ENCODE results near the gene SLC35G4.

DNA sequence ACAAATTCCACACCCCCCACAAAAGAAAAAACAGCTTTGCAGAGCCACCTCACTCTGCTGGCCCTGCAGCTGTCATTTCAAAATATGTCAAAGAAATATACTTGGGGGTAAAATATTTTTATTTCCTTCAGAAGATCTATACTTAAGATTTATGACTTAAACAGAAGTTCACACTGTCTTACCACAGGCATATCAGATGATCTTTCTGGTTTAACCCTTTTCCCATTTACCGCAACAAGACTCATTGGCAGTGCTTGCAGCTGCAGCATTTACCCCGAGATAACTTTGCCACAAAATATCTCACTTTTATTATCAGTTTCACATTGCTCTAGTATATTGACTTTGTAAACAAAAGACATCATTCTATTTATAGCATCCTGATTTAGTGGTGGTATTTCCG lies 21.6 kb upstream of the SLC35G4 start:
- TF ChIP-seq PRDM1 (tag by site-specific recombination; IDR thresholded peaks at IDR 0.05) (no peak), ZNF239 (tag by site-specific recombination; IDR thresholded peaks at IDR 0.05) (no peak)
- TF ChIP-seq, protein P1, sequence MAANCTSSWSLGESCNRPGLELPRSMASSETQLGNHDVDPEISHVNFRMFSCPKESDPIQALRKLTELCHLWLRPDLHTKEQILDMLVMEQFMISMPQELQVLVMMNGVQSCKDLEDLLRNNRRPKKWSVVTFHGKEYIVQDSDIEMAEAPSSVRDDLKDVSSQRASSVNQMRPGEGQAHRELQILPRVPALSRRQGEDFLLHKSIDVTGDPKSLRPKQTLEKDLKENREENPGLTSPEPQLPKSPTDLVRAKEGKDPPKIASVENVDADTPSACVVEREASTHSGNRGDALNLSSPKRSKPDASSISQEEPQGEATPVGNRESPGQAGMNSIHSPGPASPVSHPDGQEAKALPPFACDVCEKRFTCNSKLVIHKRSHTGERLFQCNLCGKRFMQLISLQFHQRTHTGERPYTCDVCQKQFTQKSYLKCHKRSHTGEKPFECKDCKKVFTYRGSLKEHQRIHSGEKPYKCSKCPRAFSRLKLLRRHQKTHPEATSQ (tag by site-specific recombination; IDR thresholded peaks at IDR 0.05): no peak

Measured in HEK293 (cell line).